Ureter (tissue), 1 donor: ENCODE data around the gene TMEM196. TPM values are rescaled to one million over a fixed set of nuclear protein-coding genes. Genes with fewer than 3 reads are reported as not detected.
"Not testable (repeated sequence)": the region's sequence is repeated elsewhere in the genome, so short reads cannot be mapped to it uniquely, and the experiment has no call there.

Source experiments
- DNase-seq: peaks from one replicate; pipeline ENCODE4 v3.0.0-alpha.2; 2020; ENCODE audit warnings: low spot score
- total RNA-seq: library from RNA; stranded (reverse); gene quantifications from one replicate; pipeline ENCODE4 v1.2.4, GENCODE V29; 2023
- donor health status: DM: yes; HTN: yes; CAD: no.

Gene TMEM196
- total RNA-seq, 1 donor from 2014 or later, result 0.31 TPM

DNA sequence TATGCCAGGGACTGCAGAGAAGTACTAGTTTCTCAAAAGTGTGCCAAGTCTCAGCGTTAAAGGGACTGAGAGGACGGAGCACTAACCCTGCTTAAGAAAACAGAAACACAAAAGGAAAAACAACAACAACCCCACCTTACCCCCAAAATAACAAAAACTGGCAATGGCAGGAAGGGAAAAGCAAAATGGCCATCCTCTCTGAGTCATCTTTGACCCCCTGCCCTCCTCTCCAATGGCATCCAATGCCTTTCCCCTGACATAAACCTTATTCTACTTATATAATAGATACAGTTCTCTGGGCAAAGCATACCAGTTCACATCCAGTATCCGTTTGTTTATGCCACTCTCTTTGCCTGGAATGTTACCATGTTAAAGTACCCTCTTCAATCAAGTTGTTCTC is 66.2 kb downstream of the TMEM196 start:
- DNase-seq, result no peak

GRCh38 chr7:19705663-19706062 is 67.8 kb downstream of the TMEM196 start:
- no peak for DNase-seq

DNA sequence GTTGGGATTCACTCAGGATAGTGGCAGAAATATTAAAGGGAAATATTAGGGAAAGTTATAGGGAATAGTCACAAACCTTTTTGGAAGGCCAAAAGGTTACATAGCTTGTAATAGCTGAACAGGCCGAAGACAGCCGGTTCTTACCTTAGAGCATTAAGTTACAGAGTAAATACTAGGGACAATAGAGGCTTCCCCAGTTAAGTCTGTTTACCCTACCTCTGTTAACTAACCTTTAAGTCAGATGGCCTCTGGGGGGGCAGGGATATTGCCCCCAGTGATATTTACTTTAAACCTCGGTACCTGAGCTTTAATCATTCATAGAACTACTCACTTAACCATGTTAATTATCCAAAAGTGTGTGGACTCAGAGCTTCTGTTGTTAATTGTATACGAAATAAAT is 71.9 kb downstream of the TMEM196 start:
- DNase-seq, result no peak

DNA sequence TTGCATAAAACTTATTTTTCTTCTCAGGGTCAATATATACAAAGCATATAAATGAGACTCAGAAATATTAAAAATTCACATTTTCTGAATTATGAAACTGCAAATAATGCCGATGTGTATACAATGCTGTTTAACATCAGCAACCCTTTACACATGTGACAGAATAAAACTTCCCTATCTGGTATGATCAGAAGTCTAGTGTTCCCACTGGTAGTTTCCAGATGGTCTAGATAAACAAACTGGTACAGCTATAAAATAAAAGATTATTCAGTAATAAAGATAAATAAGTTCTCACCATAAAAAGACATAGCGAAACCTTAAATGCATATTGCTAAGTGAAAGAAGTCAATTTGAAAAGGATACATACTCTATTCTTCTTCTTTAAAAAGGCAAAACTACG is 72.5 kb downstream of the TMEM196 start:
- DNase-seq, result no peak

DNA sequence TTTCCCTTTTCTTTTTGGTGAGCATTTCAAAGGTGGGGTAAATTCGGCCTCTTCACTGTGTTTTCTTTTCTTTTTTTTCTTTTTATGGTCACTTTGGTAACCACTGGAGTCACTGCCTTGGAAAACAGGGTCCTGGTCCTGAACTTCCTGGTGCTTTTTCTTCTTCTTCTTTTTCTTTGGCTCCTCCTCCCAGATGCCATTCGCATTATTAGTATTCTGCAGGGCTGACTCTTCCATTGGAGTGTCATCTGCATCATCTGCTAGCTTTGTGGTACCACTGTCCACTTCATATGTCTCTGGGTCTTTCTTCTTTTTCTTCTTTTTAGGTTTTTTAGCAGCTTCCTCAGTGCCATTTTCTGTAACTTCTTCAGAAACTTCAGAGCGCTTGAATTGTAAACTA is 75.1 kb downstream of the TMEM196 start:
- no peak for DNase-seq

GRCh38 chr7:19696926-19697325 is 76.5 kb downstream of the TMEM196 start:
- DNase-seq, result no peak

GRCh38 chr7:19692111-19692828 is 81.1 kb downstream of the TMEM196 start:
- no peak for DNase-seq

DNA sequence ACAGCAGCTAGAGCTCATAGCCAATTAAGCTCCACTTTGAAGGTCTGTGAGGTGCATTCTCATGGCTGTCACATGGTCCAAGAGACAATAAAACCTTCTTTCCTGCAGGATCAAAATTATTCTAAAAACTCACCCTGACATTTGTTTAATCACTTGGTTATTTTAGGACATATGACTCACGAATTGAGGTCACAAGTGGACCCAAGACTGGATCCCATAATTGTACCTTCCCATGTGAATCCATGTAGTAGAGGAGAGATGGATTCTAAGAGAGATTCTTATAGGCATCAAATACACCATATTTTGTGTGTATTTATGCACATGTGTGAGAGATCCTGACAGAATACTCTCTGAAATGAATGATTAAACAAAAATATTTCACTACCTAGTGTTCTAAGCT is 82.7 kb downstream of the TMEM196 start:
- no peak for DNase-seq

GRCh38 chr7:19689130-19689529 is 84.3 kb downstream of the TMEM196 start:
- not testable (repeated sequence) for DNase-seq

GRCh38 chr7:19681596-19681995 is 91.8 kb downstream of the TMEM196 start:
- no peak for DNase-seq

GRCh38 chr7:19677180-19677579 is 96.2 kb downstream of the TMEM196 start:
- no peak for DNase-seq

DNA sequence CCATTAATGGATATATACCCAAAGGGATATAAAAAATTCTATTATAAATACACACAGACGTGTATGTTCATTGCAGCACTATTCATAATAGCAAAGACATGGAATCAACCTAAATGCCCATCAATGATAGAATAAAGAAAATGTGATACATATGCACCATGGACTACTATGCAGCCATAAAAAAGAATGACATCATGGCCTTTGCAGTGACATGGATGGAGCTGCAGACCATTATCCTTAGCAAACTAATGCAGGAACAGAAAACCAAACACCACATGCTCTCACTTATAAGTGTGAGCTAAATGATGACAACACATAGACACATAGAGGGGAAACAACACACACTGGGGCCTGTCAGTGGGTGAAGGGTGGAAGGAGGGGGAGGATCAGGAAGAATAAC is 97.6 kb downstream of the TMEM196 start:
- DNase-seq, result no peak

DNA sequence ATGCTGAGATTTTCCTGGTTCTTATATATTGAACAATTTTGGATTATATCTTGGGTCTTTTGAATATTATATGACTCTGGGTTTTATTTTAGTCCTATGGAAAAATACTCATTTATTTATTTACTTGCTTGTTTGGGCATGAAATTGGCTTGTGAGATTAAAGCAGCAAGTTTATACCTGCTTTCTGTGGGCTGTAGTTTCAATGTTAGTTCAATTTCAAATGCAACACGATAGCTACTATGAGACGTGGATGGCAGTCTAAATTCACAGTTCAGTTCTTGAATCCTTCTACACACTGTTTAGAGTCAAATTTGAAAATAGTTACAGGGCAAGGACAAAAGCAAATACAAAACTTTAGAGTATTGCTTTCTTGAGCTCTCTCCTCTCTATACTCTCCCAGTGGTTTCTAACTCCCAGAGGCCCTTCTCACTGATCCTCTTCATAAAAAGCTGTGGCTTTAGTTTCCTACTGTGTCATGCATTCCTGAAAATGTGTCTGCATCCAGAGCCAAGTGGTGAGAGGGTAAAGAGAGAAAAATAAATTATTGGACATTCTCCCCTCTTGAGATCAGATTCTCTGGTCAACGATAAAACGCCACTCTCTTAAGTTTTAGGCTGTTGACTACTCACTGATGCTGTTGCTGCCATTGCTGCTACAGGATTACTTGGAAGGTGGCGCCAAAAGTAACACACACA is 99.0 kb downstream of the TMEM196 start:
- DNase-seq, result no peak

GRCh38 chr7:19670806-19671205 is 102.6 kb downstream of the TMEM196 start:
- DNase-seq, result no peak

Other genes starting within 250 kb of the TMEM196 start
- 20.5 TPM for gene POLR1F, start 64.6 kb downstream of the TMEM196 start, total RNA-seq